Body of pancreas (tissue), 4 donors: ENCODE measurements around the gene RNPEPL1.

Source experiments
- CTCF ChIP-seq, 7 experiments: fragments of 450-650 bp in 4 of 7; fragments of 200-600 bp in 3 of 7; sonication (generic) in 3 of 7; IDR thresholded peaks; one replicate each; pipeline ENCODE4 v1.5.1; 2016 to 2019; ENCODE audit warnings: antibody characterized with exemption in 7 of 7
- POLR2A ChIP-seq, 3 donors: fragments of 450-650 bp; IDR thresholded peaks; one replicate each; pipeline ENCODE4 v1.6.1; 2016; ENCODE audit warnings: antibody characterized with exemption in 3 of 3, mild to moderate bottlenecking in 2 of 3

- no peak for TF ChIP-seq CTCF (IDR thresholded peaks at IDR 0.05)
- no peak for TF ChIP-seq POLR2A (IDR thresholded peaks at IDR 0.05)
Observed at GRCh38 chr2:240528406-240529040, 39.8 kb upstream of the RNPEPL1 start.
